ENCODE data around the gene TRAPPC1. TPM values are rescaled to one million over a fixed set of nuclear protein-coding genes. Genes with fewer than 3 reads are reported as not detected.

TRAPPC1 gene
- total RNA-seq, 1 donor from 2014 or later: 184 TPM

- Mint-ChIP-seq H3K4me1 (ENCODE audit: low read depth, unreplicated experiment) (no peaks in the 10 kb centered on the region), H3K36me3 (ENCODE audit: low read depth, unreplicated experiment) (peaks cover under 1% of the 10 kb centered on the region), H3K27ac (ENCODE audit: unreplicated experiment) (no peak overlapping the region), H3K4me3 (ENCODE audit: unreplicated experiment) (no peak overlapping the region), H3K9me3 (ENCODE audit: unreplicated experiment) (peaks cover 14% of the 10 kb centered on the region), H3K27me3 (ENCODE audit: low read depth, unreplicated experiment) (peaks cover 19% of the 10 kb centered on the region)
- Histone ChIP-seq H3K4me1 (ENCODE audit: insufficient read depth, low read length) (no peaks in the 10 kb centered on the region), H3K4me3 (ENCODE audit: insufficient read depth, low read depth, low read length) (no peak overlapping the region), H3K9me3 (ENCODE audit: insufficient read depth, low read depth, low read length) (peaks cover 9% of the 10 kb centered on the region), H4K20me1 (ENCODE audit: insufficient read depth, low read length) (no peaks in the 10 kb centered on the region), H3K27me3 (ENCODE audit: insufficient read depth, low read length) (no peaks in the 10 kb centered on the region), H3K79me2 (ENCODE audit: insufficient read depth, low read length) (no peaks in the 10 kb centered on the region), H3K4me2 (ENCODE audit: low read length) (no peak overlapping the region), H3K9ac (ENCODE audit: low read length) (no peak overlapping the region), H2AFZ (ENCODE audit: low read depth, low read length) (no peak overlapping the region), H3K27ac (ENCODE audit: low read depth, low read length) (no peak overlapping the region), H3K36me3 (ENCODE audit: insufficient read depth, low read length) (no peaks in the 10 kb centered on the region)
- FAIRE-seq (no peak), DNase-seq (ENCODE audit: low read depth) (no peak)
- TF ChIP-seq CTCF (IDR thresholded peaks at IDR 0.05; ENCODE audit: insufficient read depth, low read depth, low read length): no peak
- TF ChIP-seq EZH2 (IDR thresholded peaks at IDR 0.05; ENCODE audit: insufficient read depth, low read length): no peak
These were observed 39.9 kb upstream of the TRAPPC1 start for GRCh38 chr17:7971651-7972050.

GRCh38 chr17:7969433-7969832 lies 37.7 kb upstream of the TRAPPC1 start:
- TF ChIP-seq EZH2 (IDR thresholded peaks at IDR 0.05; ENCODE audit: insufficient read depth, low read length): no peak
- TF ChIP-seq CTCF (IDR thresholded peaks at IDR 0.05; ENCODE audit: insufficient read depth, low read depth, low read length): no peak
- H4K20me1 ChIP-seq (ENCODE audit: insufficient read depth, low read length): no peaks in the 10 kb centered on the region
- no peaks in the 10 kb centered on the region for H3K4me1 ChIP-seq (ENCODE audit: insufficient read depth, low read length)
- H3K9me3 Mint-ChIP-seq (ENCODE audit: unreplicated experiment): peaks cover under 1% of the 10 kb centered on the region
- peaks cover under 1% of the 10 kb centered on the region for H3K9me3 ChIP-seq (ENCODE audit: insufficient read depth, low read depth, low read length)
- no peak overlapping the region for H3K4me3 Mint-ChIP-seq (ENCODE audit: unreplicated experiment)
- H3K27ac Mint-ChIP-seq (ENCODE audit: unreplicated experiment): no peak overlapping the region
- FAIRE-seq (no peak), DNase-seq (ENCODE audit: low read depth) (no peak)
- H2AFZ ChIP-seq (ENCODE audit: low read depth, low read length): no peak overlapping the region
- peaks cover 14% of the 10 kb centered on the region for H3K27me3 Mint-ChIP-seq (ENCODE audit: low read depth, unreplicated experiment)
- no peaks in the 10 kb centered on the region for H3K36me3 Mint-ChIP-seq (ENCODE audit: low read depth, unreplicated experiment)
- H3K4me1 Mint-ChIP-seq (ENCODE audit: low read depth, unreplicated experiment): no peaks in the 10 kb centered on the region
- no peak overlapping the region for H3K9ac ChIP-seq (ENCODE audit: low read length)
- H3K79me2 ChIP-seq (ENCODE audit: insufficient read depth, low read length): no peaks in the 10 kb centered on the region
- H3K36me3 ChIP-seq (ENCODE audit: insufficient read depth, low read length): no peaks in the 10 kb centered on the region
- no peak overlapping the region for H3K4me3 ChIP-seq (ENCODE audit: insufficient read depth, low read depth, low read length)
- no peak overlapping the region for H3K27ac ChIP-seq (ENCODE audit: low read depth, low read length)
- no peak overlapping the region for H3K4me2 ChIP-seq (ENCODE audit: low read length)
- H3K27me3 ChIP-seq (ENCODE audit: insufficient read depth, low read length): no peaks in the 10 kb centered on the region

GRCh38 chr17:7967751-7968150 lies 36.0 kb upstream of the TRAPPC1 start:
- H3K27me3 Mint-ChIP-seq (ENCODE audit: low read depth, unreplicated experiment): peaks cover 14% of the 10 kb centered on the region

More at GRCh38 chr17:7967751-7968150, 36.0 kb upstream of the TRAPPC1 start:
- H3K4me3 Mint-ChIP-seq (ENCODE audit: unreplicated experiment): no peak overlapping the region
- no peak for DNase-seq (ENCODE audit: low read depth)
- no peaks in the 10 kb centered on the region for H4K20me1 ChIP-seq (ENCODE audit: insufficient read depth, low read length)
- no peaks in the 10 kb centered on the region for H3K79me2 ChIP-seq (ENCODE audit: insufficient read depth, low read length)
- no peaks in the 10 kb centered on the region for H3K9me3 ChIP-seq (ENCODE audit: insufficient read depth, low read depth, low read length)
- H3K4me3 ChIP-seq (ENCODE audit: insufficient read depth, low read depth, low read length): no peak overlapping the region
- H3K27ac ChIP-seq (ENCODE audit: low read depth, low read length): no peak overlapping the region
- no peak overlapping the region for H3K9ac ChIP-seq (ENCODE audit: low read length)
- H3K4me1 Mint-ChIP-seq (ENCODE audit: low read depth, unreplicated experiment): no peaks in the 10 kb centered on the region
- H3K27ac Mint-ChIP-seq (ENCODE audit: unreplicated experiment): no peak overlapping the region
- FAIRE-seq: no peak
- no peak overlapping the region for H3K4me2 ChIP-seq (ENCODE audit: low read length)
- H3K36me3 Mint-ChIP-seq (ENCODE audit: low read depth, unreplicated experiment): no peaks in the 10 kb centered on the region
- H2AFZ ChIP-seq (ENCODE audit: low read depth, low read length): no peak overlapping the region
- no peaks in the 10 kb centered on the region for H3K4me1 ChIP-seq (ENCODE audit: insufficient read depth, low read length)
- no peak for TF ChIP-seq EZH2 (IDR thresholded peaks at IDR 0.05; ENCODE audit: insufficient read depth, low read length)
- TF ChIP-seq CTCF (IDR thresholded peaks at IDR 0.05; ENCODE audit: insufficient read depth, low read depth, low read length): no peak
- H3K9me3 Mint-ChIP-seq (ENCODE audit: unreplicated experiment): no peaks in the 10 kb centered on the region
- H3K27me3 ChIP-seq (ENCODE audit: insufficient read depth, low read length): no peaks in the 10 kb centered on the region
- H3K36me3 ChIP-seq (ENCODE audit: insufficient read depth, low read length): no peaks in the 10 kb centered on the region

Data from astrocyte (in vitro differentiated cells and primary cell).